T47D (cell line): Measurements from ENCODE around the gene STAT6.

Experiments
- DNase-seq, 2 experiments: peaks; one replicate each; pipeline versions ENCODE4 v3.0.0 to v3.0.0-alpha.2; 2011 to 2012; ENCODE audit warnings: low read depth in 1 of 2, low spot score in 1 of 2
- JUND ChIP-seq: IDR thresholded peaks from 2 replicates; pipeline ENCODE4 v1.6.1; 2012; ENCODE audit warnings: low read depth
- in situ Hi-C: cut with HindIII; loops from 2 replicates; pipeline ENCODE4 v1.10.0; 2016; ENCODE audit warnings: low sequenced_read_pairs, low pct_unique_long_range_greater_than_20kb

STAT6 gene

DNA sequence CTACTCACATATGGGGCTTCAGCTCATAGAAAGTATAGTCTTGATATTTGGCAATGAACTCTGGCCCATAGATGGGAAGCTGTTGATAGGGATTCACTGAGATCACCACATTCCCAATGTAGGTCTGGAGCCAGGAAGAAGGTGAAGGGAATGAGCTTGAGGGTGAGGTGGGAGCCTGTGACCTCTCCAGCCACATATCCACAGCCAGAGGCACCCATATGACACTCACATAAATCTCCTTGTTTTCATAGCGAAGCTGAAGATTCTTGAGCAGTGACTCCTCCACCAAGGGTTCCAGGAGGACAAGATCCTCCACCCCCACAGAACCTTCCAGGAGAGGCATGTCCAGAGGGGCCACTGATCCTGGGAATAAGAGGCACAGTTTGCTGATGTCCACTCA, 63.2 kb downstream of the STAT6 start:
- in situ Hi-C loops = no loop called here
- TF ChIP-seq JUND = no peak
- DNase-seq = peak in 1 of 2 experiments; percentile 12

GRCh38 chr12:57046947-57047890, 63.9 kb downstream of the STAT6 start:
- in situ Hi-C loops = no loop called here
- no peak for TF ChIP-seq JUND
- no peak for DNase-seq

DNA sequence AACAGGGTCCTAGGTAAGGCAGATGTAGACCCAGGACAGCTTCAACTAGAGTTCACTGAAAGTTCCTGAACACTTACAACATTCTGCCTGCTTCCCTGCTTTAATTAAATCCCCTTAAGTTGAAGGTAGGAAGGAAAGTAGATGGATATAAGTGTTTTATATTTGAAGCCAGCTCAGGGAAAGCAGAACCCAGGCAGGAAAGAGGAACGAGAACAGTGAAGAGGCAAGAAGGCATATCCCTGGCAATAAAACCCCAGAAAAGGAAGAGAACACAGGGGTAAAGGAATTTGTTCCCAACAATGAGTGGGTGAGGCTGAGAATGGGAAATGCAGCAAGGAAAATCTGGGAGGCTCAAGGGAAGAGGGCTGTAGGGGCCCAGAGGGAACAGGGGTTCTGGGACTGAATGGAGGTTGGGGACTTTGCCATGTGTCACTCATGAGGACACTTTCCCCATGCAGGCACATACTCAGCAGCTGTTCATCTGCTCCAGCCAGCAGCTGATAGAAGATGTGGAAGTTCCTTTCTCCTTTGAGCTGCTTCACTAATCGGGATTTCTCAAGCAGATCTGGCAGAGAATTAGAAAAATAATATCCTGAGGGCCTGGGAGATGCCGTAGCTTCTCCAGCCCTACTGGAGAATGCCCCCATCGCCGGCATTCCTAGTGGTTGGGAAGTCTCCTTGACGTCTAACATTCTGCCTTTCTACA, 64.9 kb downstream of the STAT6 start:
- no peak for DNase-seq
- in situ Hi-C loops = no loop called here
- TF ChIP-seq JUND = no peak
